Activated gamma-delta T cell treated with Interleukin-2 at 50 U/mL for 16 hours (primary cell): ENCODE results near the gene MLF1.

ENCODE experiments used
- DNase-seq: peaks from one replicate; pipeline ENCODE4 v3.0.0-alpha.2; 2020

The MLF1 gene

DNA sequence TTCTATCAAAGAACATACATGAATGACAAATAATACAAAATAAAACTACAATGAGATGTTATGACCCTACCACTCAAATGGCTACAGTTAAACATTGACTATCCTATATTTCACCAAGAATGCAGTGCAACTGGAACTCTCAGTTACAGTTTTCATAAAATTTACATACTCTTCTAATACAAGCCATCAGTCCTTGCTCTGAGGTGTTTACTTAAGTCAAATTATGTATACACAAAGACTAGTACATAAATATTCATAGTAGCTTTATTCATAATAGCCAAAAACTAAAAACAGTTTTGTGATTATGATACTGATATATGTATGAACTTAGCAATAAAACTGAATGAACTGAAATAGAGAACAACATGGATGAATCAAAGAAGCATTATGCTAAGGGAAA lies 19.2 kb downstream of the MLF1 start:
- DNase-seq, result no peak

DNA sequence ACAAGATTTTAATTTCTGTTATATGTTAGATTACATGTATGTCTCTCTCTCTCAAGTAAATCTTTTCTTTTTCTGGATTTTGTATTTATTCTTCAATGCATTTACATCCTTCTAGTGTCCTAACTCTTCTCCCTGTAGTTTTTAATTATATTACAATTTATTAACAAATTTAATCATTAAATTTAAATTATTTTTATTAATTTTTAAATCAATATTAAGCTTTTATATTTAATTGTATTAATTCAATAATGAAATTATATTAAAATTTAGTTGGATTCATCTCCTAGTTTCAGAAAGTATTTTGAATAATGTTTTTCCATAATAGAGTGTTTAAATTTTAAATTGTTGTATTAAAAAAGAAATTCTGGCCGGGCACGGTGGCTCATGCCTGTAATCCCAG lies 29.8 kb downstream of the MLF1 start:
- DNase-seq, result no peak

DNA sequence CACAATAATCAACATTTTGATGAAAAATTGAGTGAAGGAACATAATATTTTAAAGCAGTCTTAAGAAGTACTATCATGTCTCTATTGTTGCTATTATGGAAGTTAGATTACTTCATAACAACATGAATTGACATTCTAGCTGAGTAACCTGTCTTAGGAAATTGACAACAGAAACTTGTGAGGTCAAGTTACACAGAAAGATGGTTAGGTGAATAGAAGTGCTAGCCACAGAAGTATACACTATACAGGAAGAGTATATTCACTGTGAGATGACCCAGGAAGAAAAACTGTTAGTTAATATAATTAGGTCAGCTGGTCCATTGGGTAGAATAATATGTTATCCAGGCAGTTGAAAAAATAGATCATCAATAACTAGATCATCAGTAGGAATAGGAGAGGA lies 31.2 kb downstream of the MLF1 start:
- DNase-seq, result no peak

DNA sequence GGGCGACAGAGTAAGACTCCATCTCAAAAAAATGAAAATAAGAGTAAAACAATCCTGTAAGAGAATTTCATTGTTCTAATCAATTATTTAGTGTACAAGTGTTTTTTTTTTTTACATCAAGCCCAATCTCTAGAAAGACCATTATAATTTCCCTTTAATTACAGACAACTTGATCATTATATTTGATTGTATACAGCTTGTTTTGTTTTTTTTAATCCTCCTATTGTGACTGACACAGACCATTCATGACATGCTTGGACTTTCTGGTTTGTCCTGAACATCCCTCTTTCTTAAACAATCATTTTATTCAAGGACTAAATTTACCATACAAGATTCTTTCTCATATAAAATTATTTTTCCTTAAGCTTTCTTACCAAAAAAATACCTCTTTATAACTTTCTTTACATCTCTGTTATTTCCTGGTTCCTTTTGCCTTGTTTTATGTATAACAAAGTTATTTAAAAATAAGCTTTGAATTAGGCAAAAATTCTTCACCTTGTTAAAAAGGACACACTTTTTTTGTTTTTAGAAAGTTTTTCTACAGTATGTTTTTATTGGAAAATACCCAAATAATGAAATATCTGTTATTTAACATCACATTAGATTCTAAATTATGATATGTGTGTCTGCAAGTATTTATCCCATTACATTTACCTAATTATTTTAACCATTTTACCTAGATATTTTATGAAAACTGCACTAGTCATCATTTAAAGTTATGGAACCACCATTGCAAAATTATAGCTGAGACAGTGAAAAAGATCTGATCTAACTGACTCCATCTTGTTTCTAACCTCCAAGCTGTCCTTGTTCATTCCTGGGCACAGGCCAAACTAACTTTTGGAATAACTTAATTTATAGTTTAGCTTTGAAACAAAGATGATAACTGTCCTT lies 47.2 kb downstream of the MLF1 start:
- DNase-seq, result no peak

DNA sequence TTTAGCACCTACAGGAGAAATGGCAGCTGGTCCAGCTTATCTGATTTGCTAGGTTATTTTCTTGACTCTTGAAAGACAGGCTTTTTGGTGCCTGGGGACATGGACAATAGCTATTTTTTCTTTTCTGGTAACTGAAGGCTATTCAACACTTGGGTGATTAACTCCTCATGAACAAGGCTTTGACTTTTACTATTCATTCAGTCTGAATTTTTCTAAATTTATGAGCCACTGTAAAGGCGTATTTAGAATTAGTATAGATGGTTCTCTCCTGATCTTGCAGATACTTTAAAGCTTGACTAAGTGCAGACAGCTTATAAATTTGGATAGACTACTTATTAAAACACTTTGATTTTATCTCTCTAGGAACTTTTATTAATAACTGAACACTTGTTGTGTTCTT lies 54.9 kb downstream of the MLF1 start:
- DNase-seq, result no peak

DNA sequence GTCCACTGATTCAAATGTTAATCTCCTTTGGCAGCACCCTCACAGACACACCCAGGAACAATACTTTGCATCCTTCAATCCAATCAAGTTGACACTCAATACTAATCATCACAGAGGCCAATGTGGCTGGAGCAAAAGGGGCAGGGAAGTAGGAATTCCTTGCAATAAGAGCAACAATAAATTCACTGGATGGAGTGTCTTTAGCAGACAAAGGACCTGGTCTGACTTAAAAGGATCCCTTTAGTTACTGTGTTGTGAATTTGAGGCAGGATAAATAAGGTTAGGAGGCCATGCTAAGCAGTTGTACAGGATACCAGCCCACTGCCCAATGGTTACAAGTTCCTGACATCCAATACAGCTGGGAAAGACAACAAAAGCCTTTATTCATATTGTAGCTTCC lies 61.0 kb downstream of the MLF1 start:
- DNase-seq, result no peak

DNA sequence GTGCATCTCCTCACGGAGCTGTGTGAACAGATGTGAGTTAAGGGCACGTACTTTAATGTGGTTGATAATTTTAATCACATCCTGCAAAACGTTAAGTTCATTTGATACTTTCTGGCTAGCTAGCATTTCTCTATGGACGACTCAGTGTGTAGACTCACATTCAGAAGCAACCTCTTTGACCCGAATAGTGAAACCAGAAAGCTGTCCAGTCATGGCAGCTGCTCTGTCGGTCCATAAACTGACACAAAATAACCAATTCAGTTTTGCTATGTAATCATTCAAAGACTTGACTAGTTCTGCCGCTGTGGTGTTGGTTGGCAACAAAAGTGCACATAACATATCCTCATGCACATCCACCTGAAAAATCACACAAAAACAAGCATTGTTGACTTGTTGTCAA lies 69.7 kb downstream of the MLF1 start:
- DNase-seq, result no peak

DNA sequence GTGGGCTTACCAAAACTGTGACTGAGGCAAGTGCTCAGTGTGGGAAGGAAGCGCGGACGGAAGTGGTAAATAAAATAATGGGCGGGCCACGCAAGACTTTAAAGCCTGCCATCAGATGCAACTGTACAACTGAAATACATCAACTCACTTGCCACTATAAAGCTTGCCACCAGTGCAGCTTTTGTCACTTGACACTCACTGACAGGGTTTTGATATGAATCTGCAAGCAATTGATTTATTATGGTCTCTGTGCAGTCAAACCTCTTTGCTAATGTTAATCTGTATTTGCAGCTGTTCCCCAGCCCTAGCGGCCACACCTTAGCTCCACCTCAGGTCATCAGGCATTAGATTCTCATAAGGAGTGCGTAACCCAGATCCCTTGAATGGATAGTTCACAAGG lies 71.0 kb downstream of the MLF1 start:
- DNase-seq, result no peak

DNA sequence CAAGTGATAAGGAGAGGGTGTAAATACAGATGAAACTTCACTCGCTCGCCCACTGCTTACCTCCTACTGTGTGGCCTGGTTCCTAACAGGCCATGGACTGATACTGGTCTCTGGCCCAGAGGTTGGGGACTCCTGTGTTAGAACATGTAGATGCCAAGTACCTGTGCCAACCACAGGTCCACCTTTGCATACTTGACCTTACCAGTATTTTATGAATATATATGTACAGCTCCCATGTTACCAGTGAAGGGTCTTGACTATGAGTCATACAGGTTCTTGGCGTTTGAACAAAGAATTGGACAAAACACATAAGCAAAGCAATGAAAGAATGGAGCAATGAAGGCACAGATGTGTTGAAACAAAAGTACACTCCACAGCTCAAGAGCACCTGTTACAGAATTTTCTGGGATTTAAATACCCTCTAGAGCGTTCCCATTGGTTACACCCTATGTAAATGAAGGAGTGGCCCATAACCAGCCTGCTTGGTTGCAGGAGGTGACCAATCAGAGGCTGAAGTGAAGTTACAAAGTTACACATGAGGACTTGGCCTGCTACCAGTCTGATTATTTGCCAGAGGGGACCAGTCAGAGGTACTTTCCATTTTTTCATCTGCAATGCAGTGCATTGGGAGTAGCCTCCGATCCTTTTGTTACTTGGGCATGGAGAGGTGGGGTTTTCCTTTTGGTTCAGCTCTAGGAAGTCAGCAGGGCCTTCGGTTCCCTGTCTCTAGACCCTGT lies 71.6 kb downstream of the MLF1 start:
- no peak for DNase-seq

DNA sequence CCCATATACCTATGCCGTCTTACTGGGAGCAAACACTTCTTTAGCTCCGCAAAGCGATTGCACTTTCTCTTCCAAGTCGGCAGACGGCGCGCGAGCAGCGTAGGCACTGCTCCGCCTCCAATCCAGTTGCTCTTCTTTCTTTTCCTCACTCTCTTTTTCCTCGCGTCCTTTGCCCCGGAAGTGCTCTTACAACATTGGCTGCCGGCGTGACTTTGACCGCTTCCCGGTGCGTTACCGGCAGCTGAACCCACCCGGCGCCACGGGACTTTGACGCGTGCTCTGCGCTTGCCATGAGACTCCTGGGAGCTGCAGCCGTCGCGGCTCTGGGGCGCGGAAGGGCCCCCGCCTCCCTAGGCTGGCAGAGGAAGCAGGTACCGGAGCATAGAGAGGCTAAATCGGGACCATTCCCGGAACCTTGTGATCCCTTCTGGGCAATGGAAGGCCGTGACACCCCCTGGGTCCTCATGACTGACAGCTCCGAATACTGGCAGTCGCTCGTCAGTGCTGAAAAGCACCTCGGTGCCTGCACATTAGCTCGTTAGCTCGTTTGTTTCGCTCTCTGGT lies 73.4 kb downstream of the MLF1 start, which contains the start of gene GFM1:
Gene GFM1 (plus strand): TSS at position 183 of the 564 bp plus-strand sequence. CDS start 108 bp downstream, at position 291.
- peak; percentile 84 for DNase-seq

DNA sequence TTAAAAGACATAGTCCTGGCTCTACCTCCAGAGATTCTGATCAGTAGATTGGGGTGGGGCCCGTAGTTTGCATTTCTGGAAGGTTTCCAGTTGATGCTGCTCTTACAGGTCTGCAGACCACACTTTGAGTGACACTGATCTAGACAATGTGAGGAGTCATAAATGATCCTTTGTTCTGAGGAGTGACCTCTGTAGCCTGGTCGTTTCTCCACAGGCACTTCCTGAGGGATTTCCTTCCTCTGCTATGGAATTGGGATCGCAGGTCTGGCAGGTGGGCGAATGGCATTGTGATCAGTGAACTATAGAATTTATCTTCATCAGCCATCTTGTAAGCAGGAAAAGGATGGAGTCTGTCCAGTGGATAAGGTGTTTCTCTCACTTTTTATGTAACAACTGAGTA lies 78.8 kb downstream of the MLF1 start:
- DNase-seq, result no peak

DNA sequence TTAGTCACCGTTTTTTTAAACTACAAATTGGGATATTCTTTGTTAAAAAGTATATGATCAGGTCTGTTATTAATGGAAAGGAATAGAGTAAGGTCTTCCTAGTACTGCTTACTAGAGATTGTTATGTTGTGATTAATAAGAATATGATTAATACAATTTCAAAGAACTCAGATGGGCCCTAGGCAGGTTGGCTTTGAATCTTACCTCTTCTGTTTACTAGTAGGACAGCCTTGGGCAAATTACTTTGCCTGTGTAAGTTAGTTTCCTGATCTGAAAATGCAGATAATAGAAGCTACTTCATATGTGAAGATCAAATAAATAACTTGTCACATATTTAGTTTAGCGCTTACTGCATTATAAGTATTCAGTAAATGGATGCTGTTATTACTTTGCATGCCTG lies 80.2 kb downstream of the MLF1 start:
- no peak for DNase-seq

DNA sequence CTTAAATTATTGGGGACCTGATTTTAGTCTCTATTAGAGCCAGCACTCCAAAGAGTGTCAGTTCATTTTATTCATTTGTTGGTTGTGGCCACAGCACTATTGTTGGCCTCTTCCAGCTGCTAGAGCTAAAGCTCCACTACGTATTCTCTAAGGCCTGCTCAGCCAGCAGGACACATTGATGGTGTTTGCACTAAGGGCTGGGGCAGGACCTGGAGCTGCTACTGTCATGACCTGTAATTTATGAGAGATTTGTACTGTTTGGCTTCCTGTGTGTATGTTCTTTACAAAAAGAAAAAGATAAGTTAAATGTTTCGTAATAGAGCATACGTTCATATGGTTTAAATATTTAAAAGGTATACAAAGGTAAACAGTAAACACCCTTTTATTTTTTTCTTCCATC lies 81.5 kb downstream of the MLF1 start:
- no peak for DNase-seq
